ENCODE data around the gene KIRREL3.

The KIRREL3 gene

GRCh38 chr11:126997196-126997595 lies 3.4 kb downstream of the KIRREL3 start:
- DNase-seq (ENCODE audit: low spot score) = no peak

- DNase-seq (ENCODE audit: low spot score) = no peak
These were observed 4.3 kb downstream of the KIRREL3 start for GRCh38 chr11:126996036-126996804.

- DNase-seq (ENCODE audit: low spot score) = no peak
These were observed 7.0 kb downstream of the KIRREL3 start for GRCh38 chr11:126993599-126993998.

GRCh38 chr11:126992804-126993111 lies 7.8 kb downstream of the KIRREL3 start:
- no peak for DNase-seq (ENCODE audit: low spot score)

GRCh38 chr11:126992065-126992803 lies 8.3 kb downstream of the KIRREL3 start:
- no peak for DNase-seq (ENCODE audit: low spot score)

- no peak for DNase-seq (ENCODE audit: low spot score)
These were observed 9.0 kb downstream of the KIRREL3 start for GRCh38 chr11:126991596-126991995.

- no peak for DNase-seq (ENCODE audit: low spot score)
These were observed 9.7 kb downstream of the KIRREL3 start for GRCh38 chr11:126990716-126991480.

- peak; percentile 45 for DNase-seq (ENCODE audit: low spot score)
These were observed 10.4 kb downstream of the KIRREL3 start for GRCh38 chr11:126989942-126990715.

GRCh38 chr11:126988655-126989054 lies 11.9 kb downstream of the KIRREL3 start:
- no peak for DNase-seq (ENCODE audit: low spot score)

GRCh38 chr11:126981635-126982034 lies 18.9 kb downstream of the KIRREL3 start:
- DNase-seq (ENCODE audit: low spot score) = no peak

- DNase-seq (ENCODE audit: low spot score) = no peak
These were observed 21.7 kb downstream of the KIRREL3 start for GRCh38 chr11:126978911-126979310.

- DNase-seq (ENCODE audit: low spot score) = no peak
These were observed 22.4 kb downstream of the KIRREL3 start for GRCh38 chr11:126978165-126978564.

GRCh38 chr11:126973051-126973450 lies 27.5 kb downstream of the KIRREL3 start:
- no peak for DNase-seq (ENCODE audit: low spot score)

GRCh38 chr11:126971305-126971704 lies 29.3 kb downstream of the KIRREL3 start:
- no peak for DNase-seq (ENCODE audit: low spot score)

- peak; percentile 56 for DNase-seq (ENCODE audit: low spot score)
These were observed 30.6 kb downstream of the KIRREL3 start for GRCh38 chr11:126969865-126970479.

GRCh38 chr11:126968915-126969314 lies 31.7 kb downstream of the KIRREL3 start:
- DNase-seq (ENCODE audit: low spot score) = no peak

- no peak for DNase-seq (ENCODE audit: low spot score)
These were observed 35.2 kb downstream of the KIRREL3 start for GRCh38 chr11:126965331-126965730.

GRCh38 chr11:126963603-126964363 lies 36.8 kb downstream of the KIRREL3 start:
- no peak for DNase-seq (ENCODE audit: low spot score)

- no peak for DNase-seq (ENCODE audit: low spot score)
These were observed 37.5 kb downstream of the KIRREL3 start for GRCh38 chr11:126963115-126963514.

- DNase-seq (ENCODE audit: low spot score) = no peak
These were observed 40.9 kb downstream of the KIRREL3 start for GRCh38 chr11:126959700-126960099.

GRCh38 chr11:126956635-126957034 lies 43.9 kb downstream of the KIRREL3 start:
- no peak for DNase-seq (ENCODE audit: low spot score)
